H9 (cell line): ENCODE results near the gene PREX1. TPM values are rescaled to one million over a fixed set of nuclear protein-coding genes. Genes with fewer than 3 reads are reported as not detected.

Source experiments
- DNase-seq: peaks from one replicate; pipeline ENCODE4 v3.0.0-alpha.2; 2017
- H2AFZ ChIP-seq: one replicate; pipeline ENCODE4 v1.6.1; 2013; ENCODE audit warnings: mild to moderate bottlenecking, low read length, control low read depth, moderate library complexity
- H2AK5ac ChIP-seq: 2 replicates; pipeline ENCODE4 v1.6.1; 2013; ENCODE audit warnings: low read length, control low read depth, mixed read lengths; ENCODE audit not compliant: insufficient read length
- H2BK120ac ChIP-seq: one replicate; pipeline ENCODE4 v1.6.1; 2013; ENCODE audit warnings: low read depth, mild to moderate bottlenecking, low read length, control low read depth, inconsistent platforms; ENCODE audit not compliant: poor library complexity, severe bottlenecking
- H2BK12ac ChIP-seq: 2 replicates; pipeline ENCODE4 v1.6.1; 2013; ENCODE audit warnings: low read length, control low read depth, mixed read lengths, low read depth; ENCODE audit not compliant: insufficient read length
- H2BK15ac ChIP-seq: 2 replicates; pipeline ENCODE4 v1.6.1; 2013; ENCODE audit warnings: low read depth, low read length, control low read depth
- H2BK20ac ChIP-seq: one replicate; pipeline ENCODE4 v1.6.1; 2013; ENCODE audit warnings: low read depth, mild to moderate bottlenecking, low read length, control low read depth, inconsistent platforms; ENCODE audit not compliant: poor library complexity, severe bottlenecking
- H2BK5ac ChIP-seq: 2 replicates; pipeline ENCODE4 v1.6.1; 2013; ENCODE audit warnings: low read length, control low read depth, mixed read lengths; ENCODE audit not compliant: insufficient read length
- H3K14ac ChIP-seq: 2 replicates; pipeline ENCODE4 v1.6.1; 2013; ENCODE audit warnings: low read length, control low read depth; ENCODE audit not compliant: insufficient read depth
- H3K18ac ChIP-seq: 2 replicates; pipeline ENCODE4 v1.6.1; 2013; ENCODE audit warnings: low read depth, mild to moderate bottlenecking, mixed read lengths, low read length, control low read depth; ENCODE audit not compliant: insufficient read length
- H3K23ac ChIP-seq: 2 replicates; pipeline ENCODE4 v1.6.1; 2013; ENCODE audit warnings: low read length, control low read depth, mixed read lengths, low read depth; ENCODE audit not compliant: insufficient read length
- H3K23me2 ChIP-seq: 2 replicates; pipeline ENCODE4 v1.6.1; 2013; ENCODE audit warnings: low read depth, mild to moderate bottlenecking, mixed read lengths, low read length, control low read depth; ENCODE audit not compliant: insufficient read length, poor library complexity, severe bottlenecking
- H3K27ac ChIP-seq: 2 replicates; pipeline ENCODE4 v1.5.1; 2013; ENCODE audit warnings: low read length, control low read depth, mixed read lengths, low read depth; ENCODE audit not compliant: insufficient read length
- H3K27me3 ChIP-seq: 2 replicates; pipeline ENCODE4 v1.6.1; 2013; ENCODE audit warnings: low read length, control low read depth, inconsistent platforms; ENCODE audit not compliant: insufficient read depth
- H3K4ac ChIP-seq: 2 replicates; pipeline ENCODE4 v1.6.1; 2013; ENCODE audit warnings: low read depth, mild to moderate bottlenecking, control low read depth, inconsistent platforms, low read length, moderate library complexity
- H3K4me1 ChIP-seq: 2 replicates; pipeline ENCODE4 v1.6.1; 2013; ENCODE audit warnings: low read length, control low read depth, inconsistent platforms; ENCODE audit not compliant: insufficient read depth
- H3K4me2 ChIP-seq: 2 replicates; pipeline ENCODE4 v1.6.1; 2013; ENCODE audit warnings: low read length, control low read depth, mixed read lengths; ENCODE audit not compliant: insufficient read length, insufficient read depth
- H3K56ac ChIP-seq: 2 replicates; pipeline ENCODE4 v1.6.1; 2013; ENCODE audit warnings: low read depth, mild to moderate bottlenecking, mixed read lengths, low read length, control low read depth; ENCODE audit not compliant: insufficient read length
- H3K79me1 ChIP-seq: 2 replicates; pipeline ENCODE4 v1.6.1; 2013; ENCODE audit warnings: low read depth, mild to moderate bottlenecking, moderate library complexity, low read length, control low read depth, inconsistent platforms; ENCODE audit not compliant: insufficient read depth, poor library complexity, severe bottlenecking
- H3K79me2 ChIP-seq: 2 replicates; pipeline ENCODE4 v1.6.1; 2013; ENCODE audit warnings: low read length, control low read depth, inconsistent platforms; ENCODE audit not compliant: insufficient read depth
- H3K9ac ChIP-seq: 2 replicates; pipeline ENCODE4 v1.6.1; 2013; ENCODE audit warnings: low read length, control low read depth, mixed read lengths; ENCODE audit not compliant: insufficient read length; ENCODE audit errors: extremely low read depth
- H3K9me3 ChIP-seq: one replicate; pipeline ENCODE4 v1.6.1; 2013; ENCODE audit warnings: low read depth, low read length, inconsistent platforms; ENCODE audit not compliant: control insufficient read depth
- H3T11ph ChIP-seq: one replicate; pipeline ENCODE4 v1.6.1; 2013; ENCODE audit warnings: mild to moderate bottlenecking, low read length, control low read depth, inconsistent platforms
- H4K20me1 ChIP-seq: one replicate; pipeline ENCODE4 v1.6.1; 2013; ENCODE audit not compliant: control insufficient read depth, insufficient read length, insufficient read depth
- H4K5ac ChIP-seq: 2 replicates; pipeline ENCODE4 v1.6.1; 2013; ENCODE audit warnings: low read depth, mild to moderate bottlenecking, mixed read lengths, low read length, control low read depth; ENCODE audit not compliant: insufficient read length
- H4K8ac ChIP-seq: replicated peaks from 2 replicates; pipeline ENCODE4 v1.6.1; 2013; ENCODE audit warnings: low read length, control low read depth, mixed read lengths, low read depth; ENCODE audit not compliant: insufficient read length
- H4K91ac ChIP-seq: 2 replicates; pipeline ENCODE4 v1.6.1; 2013; ENCODE audit warnings: low read depth, mild to moderate bottlenecking, moderate library complexity, mixed read lengths, low read length, control low read depth; ENCODE audit not compliant: insufficient read length
- H3K27ac Mint-ChIP-seq, 3 experiments: 2 replicates in 2 of 3; 3 replicates in 1 of 3; pipeline ENCODE4 v1.8.0; 2020 to 2021; ENCODE audit warnings: mixed read lengths in 3 of 3, mild to moderate bottlenecking in 1 of 3, moderate library complexity in 1 of 3
- H3K27me3 Mint-ChIP-seq: 2 replicates; pipeline ENCODE4 v1.8.0; 2021; ENCODE audit warnings: low read depth, mild to moderate bottlenecking, moderate library complexity, mixed read lengths
- H3K36me3 Mint-ChIP-seq, 3 experiments: 2 replicates in 2 of 3; 3 replicates in 1 of 3; pipeline ENCODE4 v1.8.0; 2020 to 2021; ENCODE audit warnings: low read depth in 3 of 3, mixed read lengths in 3 of 3; ENCODE audit not compliant: insufficient read depth in 1 of 3
- H3K4me1 Mint-ChIP-seq, 2 experiments: 2 replicates each; pipeline ENCODE4 v1.8.0; 2020; ENCODE audit warnings: mixed read lengths in 2 of 2
- H3K4me3 Mint-ChIP-seq, 2 experiments: 2 replicates in 1 of 2; 3 replicates in 1 of 2; pipeline ENCODE4 v1.8.0; 2020 to 2021; ENCODE audit warnings: mild to moderate bottlenecking in 2 of 2, mixed read lengths in 2 of 2, moderate library complexity in 1 of 2
- H3K9me3 Mint-ChIP-seq, 2 experiments: 2 replicates in 1 of 2; 3 replicates in 1 of 2; pipeline ENCODE4 v1.8.0; 2020; ENCODE audit warnings: mild to moderate bottlenecking in 2 of 2, mixed read lengths in 2 of 2, moderate library complexity in 1 of 2
- WGBS: extraction: QIAGEN DNeasy Blood & Tissue Kit; methylation state at CpG from one replicate; pipeline ENCODE4 v1.1.7; 2013; ENCODE audit warnings: missing lambda C conversion rate, low lambda C conversion rate, mixed read lengths; ENCODE audit not compliant: insufficient read length; ENCODE audit errors: extremely low coverage; 5-methylcytosine and 5-hydroxymethylcytosine counted together
- total RNA-seq: library from RNA; stranded (reverse); gene quantifications from 2 replicates; pipeline ENCODE4 v1.2.1, GENCODE V29; 2021
- TF ChIP-seq, protein P1 (sequence below): fragments of 200-600 bp; sonication (generic); conservative IDR thresholded peaks from 3 replicates; pipeline ENCODE4 v1.8.0; 2021; ENCODE audit warnings: antibody characterized with exemption, mild to moderate bottlenecking

Gene PREX1
- total RNA-seq, 1 experiment from 2014 or later, result 6.6 TPM

DNA sequence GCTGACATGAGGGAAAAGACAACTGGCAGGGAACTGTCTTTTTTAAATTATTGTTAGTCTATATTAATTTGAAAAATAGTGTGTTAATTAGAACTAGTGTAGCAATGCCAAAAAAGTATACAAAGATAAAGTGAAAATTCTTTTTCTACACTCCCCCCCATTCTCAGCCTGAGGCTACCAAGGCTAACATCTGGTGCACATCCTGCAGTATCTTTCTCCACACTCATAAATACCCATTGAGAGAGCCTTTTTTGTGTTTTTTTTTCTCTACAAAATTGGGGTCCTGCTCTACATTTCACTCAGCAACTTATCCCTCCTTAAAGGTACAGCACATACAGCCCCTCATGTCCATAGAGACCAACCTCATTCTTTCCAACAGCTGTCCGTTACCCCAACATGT, 20.7 kb downstream of the PREX1 start:
- no peak overlapping the region for H4K8ac ChIP-seq
- no peak overlapping the region for H3K9ac ChIP-seq
- H3K4me1 ChIP-seq, result no peaks in the 10 kb centered on the region
- H2BK15ac ChIP-seq, result no peak overlapping the region
- no peak overlapping the region for H2BK20ac ChIP-seq
- no peak overlapping the region for H4K91ac ChIP-seq
- Mint-ChIP-seq H3K27me3 (peaks cover 2% of the 10 kb centered on the region), H3K4me1 (peaks cover 0 to 5% of the 10 kb centered on the region in 2 experiments; a peak in 1 of 4 replicates), H3K4me3 (no peak overlapping the region), H3K9me3 (peaks cover 6 to 7% of the 10 kb centered on the region in 2 experiments; a peak in 4 of 5 replicates), H3K36me3 (peaks cover 0 to 15% (median 7%) of the 10 kb centered on the region in 3 experiments; a peak in 3 of 7 replicates), H3K27ac (no peak overlapping the region)
- no peak overlapping the region for H3K4ac ChIP-seq
- no peaks in the 10 kb centered on the region for H3K27me3 ChIP-seq
- no peak overlapping the region for H3K56ac ChIP-seq
- WGBS, result no CpG with 5 or more reads among the region's 1 CpG
- H2BK120ac ChIP-seq, result no peak overlapping the region
- H3K23me2 ChIP-seq, result no peaks in the 10 kb centered on the region
- no peak overlapping the region for H3K4me2 ChIP-seq
- no peaks in the 10 kb centered on the region for H4K20me1 ChIP-seq
- H2AFZ ChIP-seq, result no peak overlapping the region
- H3K27ac ChIP-seq, result no peak overlapping the region
- H3K14ac ChIP-seq, result no peak overlapping the region
- H2BK5ac ChIP-seq, result no peak overlapping the region
- no peak for DNase-seq
- TF ChIP-seq, protein P1, sequence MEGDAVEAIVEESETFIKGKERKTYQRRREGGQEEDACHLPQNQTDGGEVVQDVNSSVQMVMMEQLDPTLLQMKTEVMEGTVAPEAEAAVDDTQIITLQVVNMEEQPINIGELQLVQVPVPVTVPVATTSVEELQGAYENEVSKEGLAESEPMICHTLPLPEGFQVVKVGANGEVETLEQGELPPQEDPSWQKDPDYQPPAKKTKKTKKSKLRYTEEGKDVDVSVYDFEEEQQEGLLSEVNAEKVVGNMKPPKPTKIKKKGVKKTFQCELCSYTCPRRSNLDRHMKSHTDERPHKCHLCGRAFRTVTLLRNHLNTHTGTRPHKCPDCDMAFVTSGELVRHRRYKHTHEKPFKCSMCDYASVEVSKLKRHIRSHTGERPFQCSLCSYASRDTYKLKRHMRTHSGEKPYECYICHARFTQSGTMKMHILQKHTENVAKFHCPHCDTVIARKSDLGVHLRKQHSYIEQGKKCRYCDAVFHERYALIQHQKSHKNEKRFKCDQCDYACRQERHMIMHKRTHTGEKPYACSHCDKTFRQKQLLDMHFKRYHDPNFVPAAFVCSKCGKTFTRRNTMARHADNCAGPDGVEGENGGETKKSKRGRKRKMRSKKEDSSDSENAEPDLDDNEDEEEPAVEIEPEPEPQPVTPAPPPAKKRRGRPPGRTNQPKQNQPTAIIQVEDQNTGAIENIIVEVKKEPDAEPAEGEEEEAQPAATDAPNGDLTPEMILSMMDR, result no peak
- H3K18ac ChIP-seq, result no peak overlapping the region
- H3K79me2 ChIP-seq, result no peaks in the 10 kb centered on the region
- H3T11ph ChIP-seq, result no peak overlapping the region
- H2AK5ac ChIP-seq, result no peak overlapping the region
- H4K5ac ChIP-seq, result no peak overlapping the region
- H3K9me3 ChIP-seq, result no peaks in the 10 kb centered on the region
- no peaks in the 10 kb centered on the region for H3K79me1 ChIP-seq
- no peak overlapping the region for H2BK12ac ChIP-seq
- no peak overlapping the region for H3K23ac ChIP-seq
